Thoracic aorta (tissue), 2 donors: ENCODE data around the gene ACTR6. TPM values are rescaled to one million over a fixed set of nuclear protein-coding genes. Genes with fewer than 3 reads are reported as not detected.
A peak's percentile ranks its signal among the peaks of the same experiment; 100 is the strongest.
"Not testable (repeated sequence)": the region's sequence is repeated elsewhere in the genome, so short reads cannot be mapped to it uniquely, and the experiment has no call there.

Experiments
- ATAC-seq: fragments of 150-250 bp; one replicate; pipeline ENCODE4 v1.8.0; 2017; ENCODE audit warnings: low read depth; ENCODE audit not compliant: insufficient number of reproducible peaks, low FRiP score
- DNase-seq: peaks from one replicate; pipeline ENCODE4 v3.0.0-alpha.2; 2020; ENCODE audit warnings: low spot score
- H3K27ac ChIP-seq, 2 donors: fragments of 200-600 bp; sonication (generic); 1 replicate in 1 of 2; 2 replicates in 1 of 2; pipeline ENCODE4 v1.5.1; 2016; ENCODE audit warnings: mild to moderate bottlenecking in 2 of 2, moderate library complexity in 2 of 2
- H3K27me3 ChIP-seq: fragments of 200-600 bp; sonication (generic); replicated peaks from 2 replicates; pipeline ENCODE4 v1.6.0; 2016; ENCODE audit warnings: mild to moderate bottlenecking; ENCODE audit not compliant: insufficient read depth
- H3K36me3 ChIP-seq: fragments of 200-600 bp; sonication (generic); one replicate; pipeline ENCODE4 v1.5.1; 2016
- H3K4me1 ChIP-seq, 2 donors: fragments of 200-600 bp; sonication (generic); 1 replicate in 1 of 2; 2 replicates in 1 of 2; pipeline versions ENCODE4 v1.5.1 to v1.6.0; 2016; ENCODE audit warnings: low read depth in 2 of 2, mild to moderate bottlenecking in 1 of 2; ENCODE audit not compliant: control insufficient read depth in 1 of 2
- H3K4me3 ChIP-seq: fragments of 200-600 bp; sonication (generic); 2 replicates; pipeline ENCODE4 v1.5.1; 2016; ENCODE audit warnings: mild to moderate bottlenecking
- H3K9me3 ChIP-seq: fragments of 200-600 bp; sonication (generic); 2 replicates; pipeline ENCODE4 v1.5.1; 2016
- total RNA-seq, 2 donors: library from RNA; depleted of rRNA; stranded (reverse); fragments of >200 nt; gene quantifications; one replicate each; pipeline versions ENCODE4 v1.1.0 to v1.2.3, GENCODE V29; 2016
- TF ChIP-seq, protein P1 (sequence below): fragments of 200-600 bp; sonication (generic); IDR thresholded peaks from one replicate; pipeline ENCODE4 v1.5.1; 2019; ENCODE audit warnings: antibody characterized with exemption

The ACTR6 gene
- total RNA-seq, 2 donors from 2014 or later: 17.6 to 130 TPM

DNA sequence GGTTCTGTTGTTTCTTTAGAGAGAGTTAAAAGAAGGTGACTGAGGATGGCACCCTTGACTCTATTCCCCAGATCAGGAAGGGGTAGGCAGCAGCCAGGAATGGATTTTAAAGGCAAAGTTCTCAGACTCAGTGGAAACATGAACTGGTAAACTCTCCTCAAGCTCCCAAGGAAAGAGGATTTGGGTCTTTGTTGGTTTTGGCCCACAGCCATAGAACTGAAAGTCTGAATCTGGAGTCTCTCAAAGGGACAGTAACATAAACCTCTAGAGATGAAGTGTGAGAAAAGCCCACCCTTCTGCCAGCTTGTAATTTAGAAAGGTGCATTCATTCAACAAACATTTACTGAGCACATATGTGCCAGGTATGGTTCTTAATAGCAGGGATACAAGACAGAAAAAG lies 29.4 kb upstream of the ACTR6 start:
- DNase-seq: no peak
- Histone ChIP-seq H3K4me1 (no peaks in the 10 kb centered on the region), H3K4me3 (no peak overlapping the region), H3K27ac (no peak overlapping the region), H3K27me3 (no peaks in the 10 kb centered on the region), H3K9me3 (no peaks in the 10 kb centered on the region), H3K36me3 (no peaks in the 10 kb centered on the region)
- no peak for ATAC-seq
- TF ChIP-seq, protein P1, sequence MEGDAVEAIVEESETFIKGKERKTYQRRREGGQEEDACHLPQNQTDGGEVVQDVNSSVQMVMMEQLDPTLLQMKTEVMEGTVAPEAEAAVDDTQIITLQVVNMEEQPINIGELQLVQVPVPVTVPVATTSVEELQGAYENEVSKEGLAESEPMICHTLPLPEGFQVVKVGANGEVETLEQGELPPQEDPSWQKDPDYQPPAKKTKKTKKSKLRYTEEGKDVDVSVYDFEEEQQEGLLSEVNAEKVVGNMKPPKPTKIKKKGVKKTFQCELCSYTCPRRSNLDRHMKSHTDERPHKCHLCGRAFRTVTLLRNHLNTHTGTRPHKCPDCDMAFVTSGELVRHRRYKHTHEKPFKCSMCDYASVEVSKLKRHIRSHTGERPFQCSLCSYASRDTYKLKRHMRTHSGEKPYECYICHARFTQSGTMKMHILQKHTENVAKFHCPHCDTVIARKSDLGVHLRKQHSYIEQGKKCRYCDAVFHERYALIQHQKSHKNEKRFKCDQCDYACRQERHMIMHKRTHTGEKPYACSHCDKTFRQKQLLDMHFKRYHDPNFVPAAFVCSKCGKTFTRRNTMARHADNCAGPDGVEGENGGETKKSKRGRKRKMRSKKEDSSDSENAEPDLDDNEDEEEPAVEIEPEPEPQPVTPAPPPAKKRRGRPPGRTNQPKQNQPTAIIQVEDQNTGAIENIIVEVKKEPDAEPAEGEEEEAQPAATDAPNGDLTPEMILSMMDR: no peak

DNA sequence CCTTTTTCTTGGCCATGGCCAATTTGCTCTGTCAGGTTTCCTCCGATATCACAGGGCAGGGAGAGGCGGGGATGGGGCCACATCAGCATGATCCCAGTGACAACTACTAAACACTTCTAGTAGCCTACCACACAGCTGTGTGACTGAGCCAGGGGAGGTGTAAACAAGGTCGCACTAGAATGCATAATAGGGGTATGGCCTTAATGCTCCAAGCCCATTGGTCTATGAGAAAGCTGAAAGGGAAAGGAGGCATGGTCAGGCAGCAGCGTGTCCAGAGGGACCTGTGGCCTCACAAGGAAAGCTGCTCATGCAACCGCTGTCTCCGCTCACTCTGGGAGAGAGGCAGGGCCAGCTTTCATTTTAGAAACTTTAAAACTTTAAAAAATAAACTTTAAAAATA lies 27.5 kb upstream of the ACTR6 start:
- DNase-seq (no peak), ATAC-seq (no peak)
- TF ChIP-seq, protein P1: no peak
- H3K36me3 ChIP-seq: no peaks in the 10 kb centered on the region
- H3K4me3 ChIP-seq: no peak overlapping the region
- H3K9me3 ChIP-seq: no peaks in the 10 kb centered on the region
- no peaks in the 10 kb centered on the region for H3K4me1 ChIP-seq
- no peak overlapping the region for H3K27ac ChIP-seq
- H3K27me3 ChIP-seq: no peaks in the 10 kb centered on the region

DNA sequence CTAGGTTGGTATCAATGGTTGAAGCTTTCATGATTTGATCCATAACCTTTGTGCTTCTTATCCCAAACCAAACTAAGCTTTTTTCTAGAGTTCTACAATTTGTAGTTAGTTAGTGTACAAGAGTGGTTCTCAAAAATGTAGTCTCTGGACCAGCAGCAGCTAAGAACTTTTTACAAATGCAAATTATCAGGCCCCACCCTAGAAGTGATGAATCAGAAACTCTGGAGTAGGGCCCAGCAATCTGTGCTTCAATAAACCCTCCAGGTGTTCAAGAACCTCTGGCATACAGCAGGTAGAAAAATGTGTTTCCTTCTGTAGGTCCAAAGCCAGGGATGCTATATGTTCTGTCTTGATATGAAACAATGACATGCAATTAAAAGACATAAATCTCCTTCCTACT lies 26.1 kb upstream of the ACTR6 start:
- TF ChIP-seq, protein P1: no peak
- H3K27ac ChIP-seq: no peak overlapping the region
- no peaks in the 10 kb centered on the region for H3K9me3 ChIP-seq
- DNase-seq: no peak
- H3K4me3 ChIP-seq: no peak overlapping the region
- no peak for ATAC-seq
- H3K36me3 ChIP-seq: no peaks in the 10 kb centered on the region
- no peaks in the 10 kb centered on the region for H3K27me3 ChIP-seq
- no peaks in the 10 kb centered on the region for H3K4me1 ChIP-seq

DNA sequence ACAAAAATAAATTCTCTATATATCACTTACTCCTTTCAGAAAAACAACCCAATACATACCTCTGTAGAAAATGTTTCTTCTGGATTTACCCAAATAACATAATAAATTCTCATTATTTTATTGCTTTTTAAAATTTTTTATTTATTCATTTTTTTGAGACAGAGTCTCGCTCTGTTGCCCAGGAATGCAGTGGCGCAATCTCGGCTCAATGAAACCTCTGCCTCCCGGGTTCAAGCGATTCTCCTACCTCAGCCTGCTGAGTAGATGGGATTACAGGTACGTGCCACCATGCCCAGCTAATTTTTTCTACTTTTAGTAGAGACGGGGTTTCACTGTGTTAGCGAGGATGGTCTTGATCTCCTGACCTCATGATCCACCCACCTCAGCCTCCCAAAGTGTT lies 24.1 kb upstream of the ACTR6 start:
- H3K27me3 ChIP-seq, H3K4me3 ChIP-seq, H3K27ac ChIP-seq, DNase-seq, ATAC-seq, H3K4me1 ChIP-seq, H3K9me3 ChIP-seq, H3K36me3 ChIP-seq: not testable (repeated sequence)

DNA sequence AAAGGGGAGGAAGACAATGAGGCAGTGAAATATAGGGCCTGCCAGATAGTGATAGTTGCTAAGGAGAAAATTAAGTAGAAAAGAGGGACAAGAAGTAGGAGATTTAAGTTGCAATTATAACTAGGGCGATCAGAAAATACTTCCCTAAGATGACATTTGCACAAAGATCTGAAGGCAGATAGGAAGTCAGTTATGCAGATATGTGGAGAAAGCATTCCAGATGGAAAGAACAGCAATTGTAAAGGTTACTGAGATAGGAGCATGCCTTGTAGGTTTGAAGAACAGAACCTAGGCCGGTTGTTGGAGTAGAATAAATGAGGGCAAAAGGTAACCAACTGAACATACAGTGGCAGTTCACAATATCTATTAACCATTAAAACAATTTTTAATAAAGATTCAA lies 21.4 kb upstream of the ACTR6 start:
- ATAC-seq: no peak
- no peak for DNase-seq
- Histone ChIP-seq H3K9me3 (no peaks in the 10 kb centered on the region), H3K36me3 (no peaks in the 10 kb centered on the region), H3K27ac (no peak overlapping the region), H3K4me1 (no peaks in the 10 kb centered on the region), H3K4me3 (no peak overlapping the region), H3K27me3 (no peaks in the 10 kb centered on the region)
- TF ChIP-seq, protein P1: no peak

DNA sequence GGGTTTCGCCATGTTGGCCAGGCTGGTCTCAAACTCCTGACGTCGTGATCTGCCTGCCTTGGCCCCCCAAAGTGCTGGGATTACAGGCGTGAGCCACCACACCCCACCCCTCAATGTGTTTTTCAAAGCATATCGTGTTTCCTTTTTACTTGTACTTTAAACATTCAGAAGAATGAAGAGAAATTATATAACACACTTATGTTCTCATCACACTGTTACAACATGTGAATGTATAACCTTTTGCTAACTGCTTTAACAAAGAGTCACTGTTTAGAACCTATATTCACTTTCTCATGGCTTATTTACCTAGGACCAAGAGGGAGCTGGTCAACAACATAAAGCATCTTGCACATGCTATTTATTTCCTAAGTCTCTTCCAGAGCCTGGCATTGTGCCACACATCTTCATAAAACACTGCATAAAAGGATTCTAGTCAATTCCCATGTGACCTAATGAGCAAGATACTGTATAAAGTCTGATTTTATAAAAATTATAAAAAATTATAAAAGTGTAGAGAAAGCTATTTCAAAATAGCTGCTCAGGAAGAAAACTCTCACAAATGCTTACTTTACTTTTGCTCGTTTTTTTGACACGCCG lies 16.0 kb upstream of the ACTR6 start:
- H3K4me3 ChIP-seq: peak overlapping the region; percentile 48
- peak overlapping the region; percentile 66 to 75 for H3K27ac ChIP-seq
- TF ChIP-seq, protein P1: no peak
- no peaks in the 10 kb centered on the region for H3K27me3 ChIP-seq
- ATAC-seq: no peak
- peaks cover 6 to 23% of the 10 kb centered on the region in 2 donors for H3K4me1 ChIP-seq
- H3K36me3 ChIP-seq: no peaks in the 10 kb centered on the region
- no peak for DNase-seq
- H3K9me3 ChIP-seq: no peaks in the 10 kb centered on the region
